ENCODE data around the gene TBC1D25. TPM values are rescaled to one million over a fixed set of nuclear protein-coding genes. Genes with fewer than 3 reads are reported as not detected.

Gene TBC1D25
- total and polyA plus RNA-seq, 2 donors from 2014 or later, result 6.0 to 16.3 TPM

DNA sequence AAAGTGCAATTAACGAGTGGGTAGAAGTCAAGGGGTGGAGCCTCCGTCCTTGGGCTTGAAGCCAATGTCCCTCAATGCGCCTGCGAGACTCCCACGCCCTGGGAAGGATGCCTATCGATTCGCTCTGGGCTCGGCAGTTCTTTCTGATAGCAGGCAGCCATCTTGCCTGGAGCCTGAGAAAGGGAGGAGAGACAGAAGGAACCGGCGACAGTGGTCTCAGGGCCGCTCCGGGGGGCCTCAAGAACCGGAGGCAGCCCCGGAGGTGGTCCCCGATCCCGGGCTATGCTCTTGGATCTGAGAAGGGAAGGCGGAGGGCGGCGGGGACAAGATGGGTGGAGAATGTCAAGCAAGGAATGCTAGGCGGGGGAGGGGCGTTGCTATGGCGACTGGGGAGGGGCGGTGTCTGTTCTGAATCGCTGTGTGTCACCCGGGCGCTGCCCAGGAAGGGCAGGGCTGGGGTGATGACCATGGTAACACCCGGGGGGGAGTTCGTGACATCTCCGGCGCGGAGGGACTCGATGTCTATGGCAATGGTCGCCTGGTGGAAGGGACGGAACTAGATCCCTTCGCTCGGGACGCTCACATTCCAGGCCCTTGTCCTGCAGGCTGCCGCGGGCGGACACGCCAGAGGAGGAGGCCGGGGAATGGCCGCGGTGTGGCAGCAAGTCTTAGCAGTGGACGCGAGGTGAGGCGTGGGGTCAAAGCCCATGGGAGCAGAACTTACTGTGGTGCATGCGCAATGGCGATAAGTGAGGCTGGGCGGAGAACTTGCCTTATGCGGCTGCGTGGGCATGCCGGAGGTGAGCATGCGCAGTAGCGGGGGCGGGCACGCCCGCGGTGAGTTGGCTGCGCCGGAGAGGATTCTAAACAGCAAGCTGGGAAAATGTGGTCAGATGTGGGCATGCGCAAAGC lies 58.1 kb downstream of the TBC1D25 start, which contains the start of gene WDR13:
TSS of gene WDR13 (plus strand) at position 140 of the 912 bp plus-strand sequence. CDS start at position 645, 505 bp downstream.
- no peaks in the 10 kb centered on the region for H3K27me3 ChIP-seq (ENCODE audit: control insufficient read depth, insufficient read depth, low read length)
- intact Hi-C loops (cut with DNase I), result no loop called here
- no peak for TF ChIP-seq CTCF (IDR thresholded peaks at IDR 0.05; ENCODE audit: borderline replicate concordance, extremely low read depth, insufficient read depth)
- peak within 1 kb of the TSS; percentile 65 to 93 (median 78) for H3K9ac ChIP-seq (ENCODE audit: low read length in 3 of 3)
- H3K4me1 ChIP-seq (ENCODE audit: control insufficient read depth in 2 of 3, insufficient read depth in 2 of 3, low read depth in 1 of 3, low read length in 3 of 3), result peaks cover 0 to 4% (median 0%) of the 10 kb centered on the region in 3 donors
- no peaks in the 10 kb centered on the region for H3K9me3 ChIP-seq (ENCODE audit: control insufficient read depth in 2 of 3, insufficient read depth in 1 of 3, low read length in 3 of 3)
- peaks cover 0 to 17% (median 14%) of the 10 kb centered on the region in 3 donors for H3K36me3 ChIP-seq (ENCODE audit: control insufficient read depth in 2 of 3, insufficient read depth in 3 of 3, low read length in 3 of 3)
- FAIRE-seq, result peak; percentile 80
- peak within 1 kb of the TSS; percentile 99 for H3K27ac ChIP-seq (ENCODE audit: low read depth in 2 of 2, low read length in 2 of 2)
- DNase-seq, result peak; percentile 94 to 97 (median 96)
- peak within 1 kb of the TSS; percentile 78 to 89 (median 89) for H3K4me3 ChIP-seq (ENCODE audit: low read length in 3 of 3)

- no peak for FAIRE-seq
- H3K27me3 ChIP-seq (ENCODE audit: control insufficient read depth, insufficient read depth, low read length), result no peaks in the 10 kb centered on the region
- no peak overlapping the region for H3K27ac ChIP-seq (ENCODE audit: low read depth in 2 of 2, low read length in 2 of 2)
- intact Hi-C loops (cut with DNase I), result no loop called here
- peaks cover 0 to 19% (median 16%) of the 10 kb centered on the region in 3 donors for H3K36me3 ChIP-seq (ENCODE audit: control insufficient read depth in 2 of 3, insufficient read depth in 3 of 3, low read length in 3 of 3)
- peak in 2 of 5 donors; percentile 57 to 74 for DNase-seq
- no peak for TF ChIP-seq CTCF (IDR thresholded peaks at IDR 0.05; ENCODE audit: borderline replicate concordance, extremely low read depth, insufficient read depth)
- H3K9ac ChIP-seq (ENCODE audit: low read length in 3 of 3), result peak overlapping the region in 1 of 3 donors; percentile 69
- H3K9me3 ChIP-seq (ENCODE audit: control insufficient read depth in 2 of 3, insufficient read depth in 1 of 3, low read length in 3 of 3), result no peaks in the 10 kb centered on the region
- peaks cover 0 to 4% (median 0%) of the 10 kb centered on the region in 3 donors for H3K4me1 ChIP-seq (ENCODE audit: control insufficient read depth in 2 of 3, insufficient read depth in 2 of 3, low read depth in 1 of 3, low read length in 3 of 3)
- peak overlapping the region in 2 of 3 donors; percentile 78 to 89 for H3K4me3 ChIP-seq (ENCODE audit: low read length in 3 of 3)
Observed at GRCh38 chrX:48598614-48599013, 59.1 kb downstream of the TBC1D25 start.

DNA sequence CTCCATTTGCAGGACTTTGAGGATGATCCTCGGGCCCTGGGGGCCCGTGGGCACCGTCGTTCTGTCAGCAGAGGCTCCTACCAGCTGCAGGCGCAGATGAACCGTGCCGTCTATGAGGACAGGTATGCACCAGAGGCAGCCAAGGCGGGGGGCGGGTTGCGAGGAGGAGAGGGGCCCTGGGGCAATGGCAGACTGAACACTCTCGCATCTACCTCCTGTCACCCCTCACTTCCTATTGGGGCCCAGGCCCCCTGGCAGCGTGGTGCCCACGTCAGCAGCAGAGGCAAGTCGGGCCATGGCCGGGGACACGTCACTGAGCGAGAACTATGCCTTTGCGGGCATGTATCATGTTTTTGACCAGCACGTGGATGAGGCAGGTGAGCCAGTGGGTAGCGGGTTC lies 59.8 kb downstream of the TBC1D25 start:
- FAIRE-seq (no peak), DNase-seq (no peak)
- peaks cover 0 to 4% (median 0%) of the 10 kb centered on the region in 3 donors for H3K4me1 ChIP-seq (ENCODE audit: control insufficient read depth in 2 of 3, insufficient read depth in 2 of 3, low read depth in 1 of 3, low read length in 3 of 3)
- intact Hi-C loops (cut with DNase I), result no loop called here
- H3K4me3 ChIP-seq (ENCODE audit: low read length in 3 of 3), result no peak overlapping the region
- no peaks in the 10 kb centered on the region for H3K27me3 ChIP-seq (ENCODE audit: control insufficient read depth, insufficient read depth, low read length)
- TF ChIP-seq CTCF (IDR thresholded peaks at IDR 0.05; ENCODE audit: borderline replicate concordance, extremely low read depth, insufficient read depth), result no peak
- no peak overlapping the region for H3K9ac ChIP-seq (ENCODE audit: low read length in 3 of 3)
- H3K27ac ChIP-seq (ENCODE audit: low read depth in 2 of 2, low read length in 2 of 2), result no peak overlapping the region
- no peaks in the 10 kb centered on the region for H3K9me3 ChIP-seq (ENCODE audit: control insufficient read depth in 2 of 3, insufficient read depth in 1 of 3, low read length in 3 of 3)
- H3K36me3 ChIP-seq (ENCODE audit: control insufficient read depth in 2 of 3, insufficient read depth in 3 of 3, low read length in 3 of 3), result peaks cover 0 to 19% (median 18%) of the 10 kb centered on the region in 3 donors
